ENCODE measurements around the gene YAP1.

Gene YAP1

DNA sequence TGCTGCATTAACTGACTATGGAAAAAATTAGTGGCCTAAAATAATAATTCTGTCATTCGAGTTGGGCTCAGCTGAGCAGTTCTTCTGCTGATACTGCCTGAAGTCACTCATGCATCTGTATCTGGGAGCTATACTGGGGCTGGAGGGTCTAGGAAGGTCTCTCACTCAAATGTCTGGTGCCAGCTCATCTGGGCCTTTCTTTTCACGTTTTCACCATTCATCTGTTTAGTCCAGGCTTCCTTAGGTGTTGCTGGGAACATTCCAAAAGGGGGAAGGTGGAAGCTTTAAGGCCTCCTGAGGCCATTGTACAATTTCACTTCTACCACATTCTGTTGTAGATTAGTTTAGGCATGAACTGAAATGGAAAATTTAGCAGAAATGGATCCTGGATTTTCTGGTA, 28.0 kb downstream of the YAP1 start:
- ATAC-seq (ENCODE audit: low read depth): no peak
- H3K4me3 Mint-ChIP-seq: no peak overlapping the region
- no peaks in the 10 kb centered on the region for H3K4me1 Mint-ChIP-seq
- H3K36me3 Mint-ChIP-seq: no peaks in the 10 kb centered on the region
- H3K27me3 Mint-ChIP-seq: peaks cover 4% of the 10 kb centered on the region
- H3K9me3 Mint-ChIP-seq: no peaks in the 10 kb centered on the region
- H3K27ac Mint-ChIP-seq: no peak overlapping the region
- DNase-seq (ENCODE audit: low spot score in 2 of 2): no peak

DNA sequence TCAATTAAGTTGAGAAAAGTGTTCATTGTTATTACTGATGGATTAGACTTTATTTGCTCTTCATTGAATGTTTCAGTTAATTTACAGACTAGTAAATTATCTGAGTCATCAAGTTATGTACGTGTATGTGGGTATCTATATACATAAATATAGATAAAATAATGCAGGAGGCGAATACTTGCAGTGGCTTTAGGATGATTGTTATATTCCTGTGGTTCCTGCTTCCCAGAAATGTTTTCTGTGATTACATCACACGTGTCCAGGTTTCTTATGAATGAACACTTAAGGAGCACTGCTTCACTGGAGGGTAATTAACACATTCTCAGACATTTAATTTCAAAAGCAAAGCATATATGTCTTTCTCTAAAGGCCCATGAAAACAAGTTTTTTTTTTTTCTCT, 28.4 kb downstream of the YAP1 start:
- Mint-ChIP-seq H3K36me3 (no peaks in the 10 kb centered on the region), H3K4me1 (no peaks in the 10 kb centered on the region), H3K27ac (no peak overlapping the region), H3K4me3 (no peak overlapping the region), H3K9me3 (no peaks in the 10 kb centered on the region), H3K27me3 (peaks cover 4% of the 10 kb centered on the region)
- DNase-seq (ENCODE audit: low spot score in 2 of 2) (no peak), ATAC-seq (ENCODE audit: low read depth) (no peak)

DNA sequence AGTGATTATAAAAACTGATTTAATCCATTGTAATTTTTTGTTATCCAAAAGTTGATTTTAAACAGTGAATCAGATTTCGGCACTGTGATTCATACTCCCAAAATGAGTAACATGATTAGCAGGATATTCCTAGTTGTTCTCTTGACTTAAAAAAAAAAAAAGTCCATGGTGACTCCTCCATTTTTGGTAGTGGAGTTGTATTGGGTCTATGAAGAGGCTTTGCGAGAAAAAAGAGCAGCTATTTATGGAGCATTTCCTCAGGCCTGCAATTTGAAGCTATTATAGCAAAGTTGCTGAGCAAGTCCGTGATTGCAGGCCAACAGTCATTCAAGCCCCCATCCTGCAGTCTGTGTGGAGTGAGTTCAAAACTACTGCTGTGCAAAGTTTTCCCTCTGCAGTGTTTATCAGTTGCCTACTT, 28.8 kb downstream of the YAP1 start:
- no peak for DNase-seq (ENCODE audit: low spot score in 2 of 2)
- Mint-ChIP-seq H3K36me3 (no peaks in the 10 kb centered on the region), H3K4me3 (no peak overlapping the region), H3K27me3 (peaks cover 4% of the 10 kb centered on the region), H3K4me1 (no peaks in the 10 kb centered on the region), H3K9me3 (no peaks in the 10 kb centered on the region), H3K27ac (no peak overlapping the region)
- ATAC-seq (ENCODE audit: low read depth): no peak

DNA sequence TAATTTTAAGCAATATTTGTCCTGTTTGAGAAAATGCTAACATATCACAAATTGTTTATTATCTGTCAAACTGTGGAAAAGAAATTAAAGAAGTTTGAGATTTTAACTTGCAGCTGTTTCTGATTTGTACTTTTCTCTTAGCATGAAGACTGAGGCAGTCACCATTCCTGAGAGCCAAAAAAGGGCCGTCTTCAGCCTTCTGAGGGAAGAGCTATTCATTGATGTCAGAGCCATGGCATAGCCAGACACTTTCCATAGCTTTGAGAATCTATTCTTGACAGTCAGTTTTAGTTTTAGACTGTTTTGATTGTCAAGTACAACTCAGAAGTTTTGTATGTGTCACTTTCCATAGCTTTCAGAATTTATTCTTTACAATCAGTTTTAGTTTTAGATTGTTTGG, 32.1 kb downstream of the YAP1 start:
- Mint-ChIP-seq H3K27ac (no peak overlapping the region), H3K27me3 (peaks cover 6% of the 10 kb centered on the region), H3K9me3 (no peaks in the 10 kb centered on the region), H3K4me3 (no peak overlapping the region), H3K36me3 (no peaks in the 10 kb centered on the region), H3K4me1 (no peaks in the 10 kb centered on the region)
- DNase-seq (ENCODE audit: low spot score in 2 of 2): no peak
- ATAC-seq (ENCODE audit: low read depth): no peak

DNA sequence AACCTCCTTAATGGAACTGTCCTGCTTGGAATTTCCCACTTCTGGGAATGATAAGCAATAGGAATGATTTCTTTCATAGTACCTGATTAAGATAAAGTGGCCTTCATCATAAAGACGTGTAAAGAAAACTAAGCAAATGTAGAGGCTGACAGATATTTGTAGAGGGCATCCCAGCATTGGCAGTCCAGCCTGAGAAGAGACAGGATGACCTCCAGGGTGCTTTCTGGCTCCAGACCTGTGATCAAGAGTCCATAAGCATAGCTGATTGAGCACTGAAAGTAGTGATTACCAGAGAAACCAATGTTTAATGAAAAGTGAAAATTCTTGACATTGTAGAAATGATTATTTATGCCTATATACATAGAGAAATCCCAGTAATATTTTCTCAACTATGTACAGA, 33.6 kb downstream of the YAP1 start:
- H3K4me1 Mint-ChIP-seq: no peaks in the 10 kb centered on the region
- no peaks in the 10 kb centered on the region for H3K36me3 Mint-ChIP-seq
- no peak overlapping the region for H3K4me3 Mint-ChIP-seq
- H3K27ac Mint-ChIP-seq: no peak overlapping the region
- DNase-seq (ENCODE audit: low spot score in 2 of 2): no peak
- ATAC-seq (ENCODE audit: low read depth): no peak
- H3K9me3 Mint-ChIP-seq: no peaks in the 10 kb centered on the region
- H3K27me3 Mint-ChIP-seq: peaks cover 4% of the 10 kb centered on the region

DNA sequence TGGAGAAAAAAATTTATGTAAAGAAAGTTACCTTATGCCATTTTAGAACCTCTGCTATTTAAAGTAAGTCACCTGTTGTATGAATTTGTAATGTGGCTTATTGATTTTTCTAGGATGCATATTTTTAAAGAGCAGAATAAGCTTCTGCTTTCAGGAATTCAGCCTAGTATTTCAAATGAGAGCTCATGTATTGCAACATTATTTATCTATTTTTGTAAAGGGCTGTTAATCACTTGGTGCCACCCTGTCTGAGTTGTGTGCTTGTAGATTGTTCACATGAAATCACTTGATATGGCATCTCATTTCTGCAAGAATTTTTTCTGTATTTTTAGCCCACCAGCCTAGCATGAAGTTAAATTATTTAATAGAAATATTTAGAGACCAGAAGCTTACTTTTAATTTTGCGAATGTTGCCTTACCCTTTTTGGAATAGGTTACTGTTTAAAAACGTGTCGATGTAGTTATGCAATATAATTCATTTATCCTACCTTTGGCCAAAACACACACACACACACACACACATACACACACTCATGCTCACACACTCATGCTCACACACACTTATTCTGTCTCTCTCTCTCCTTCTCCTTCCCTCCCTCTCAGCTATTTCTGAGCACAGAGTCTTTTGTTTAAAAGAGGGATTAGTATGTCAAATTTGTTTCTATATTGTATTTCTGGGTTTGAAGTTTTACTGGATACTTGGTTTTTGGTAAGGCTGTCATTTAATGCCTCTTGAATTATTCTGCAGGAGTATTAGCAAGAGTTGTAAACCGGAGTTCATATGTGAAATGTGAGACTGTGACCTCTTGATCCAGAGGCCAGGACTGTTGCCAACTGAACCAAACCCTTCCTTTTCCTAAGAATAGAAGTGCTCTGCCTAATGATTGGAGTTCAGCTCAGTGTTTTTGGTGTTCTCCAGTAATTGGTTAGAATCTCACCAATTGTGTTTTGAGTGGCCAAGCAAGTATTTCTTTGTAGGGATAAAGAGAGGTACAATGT, 34.4 kb downstream of the YAP1 start:
- H3K27ac Mint-ChIP-seq: no peak overlapping the region
- H3K4me3 Mint-ChIP-seq: no peak overlapping the region
- H3K9me3 Mint-ChIP-seq: no peaks in the 10 kb centered on the region
- ATAC-seq (ENCODE audit: low read depth): no peak
- H3K27me3 Mint-ChIP-seq: peaks cover 8% of the 10 kb centered on the region
- no peaks in the 10 kb centered on the region for H3K36me3 Mint-ChIP-seq
- no peak for DNase-seq (ENCODE audit: low spot score in 2 of 2)
- H3K4me1 Mint-ChIP-seq: no peaks in the 10 kb centered on the region

DNA sequence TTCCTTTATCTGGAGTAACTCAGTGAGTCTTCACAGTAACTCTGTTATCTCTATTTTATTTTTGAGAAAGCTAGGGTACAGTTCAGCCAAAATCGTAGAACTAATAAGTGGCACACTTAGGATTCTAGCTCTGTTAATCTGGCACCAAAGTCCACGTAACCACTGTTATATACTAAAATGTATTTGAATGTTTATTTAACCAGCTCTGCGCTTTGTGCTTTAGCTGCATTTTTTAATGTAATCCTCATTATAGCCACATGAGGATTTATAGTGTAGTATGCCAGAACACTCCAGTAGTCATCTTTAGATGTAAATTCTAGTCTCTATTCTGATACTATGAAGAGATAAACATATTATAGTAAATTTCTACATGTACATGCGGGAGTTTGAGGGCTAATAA, 36.8 kb downstream of the YAP1 start:
- no peak overlapping the region for H3K27ac Mint-ChIP-seq
- H3K4me3 Mint-ChIP-seq: no peak overlapping the region
- ATAC-seq (ENCODE audit: low read depth) (no peak), DNase-seq (ENCODE audit: low spot score in 2 of 2) (no peak)
- no peaks in the 10 kb centered on the region for H3K9me3 Mint-ChIP-seq
- no peaks in the 10 kb centered on the region for H3K36me3 Mint-ChIP-seq
- no peaks in the 10 kb centered on the region for H3K4me1 Mint-ChIP-seq
- peaks cover 8% of the 10 kb centered on the region for H3K27me3 Mint-ChIP-seq

DNA sequence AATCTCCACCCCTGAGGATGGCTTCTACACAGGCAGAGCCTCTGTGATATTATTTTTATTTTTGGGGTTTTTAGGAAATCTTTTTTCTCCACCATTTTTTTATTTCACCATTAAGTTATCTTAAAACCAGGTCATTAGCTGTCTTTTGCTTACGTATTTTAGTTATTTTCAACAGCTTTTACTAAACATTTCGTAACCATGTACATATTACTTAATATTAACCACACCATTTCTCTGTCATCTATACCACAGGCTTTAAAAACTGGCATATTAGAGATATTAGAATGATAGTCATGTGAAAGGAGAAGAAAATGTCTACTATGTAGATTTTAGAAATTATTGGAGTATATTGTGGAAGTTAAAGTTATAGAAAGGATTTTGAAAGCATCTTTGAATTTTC, 37.4 kb downstream of the YAP1 start:
- H3K27ac Mint-ChIP-seq: no peak overlapping the region
- no peaks in the 10 kb centered on the region for H3K4me1 Mint-ChIP-seq
- no peak overlapping the region for H3K4me3 Mint-ChIP-seq
- peaks cover 8% of the 10 kb centered on the region for H3K27me3 Mint-ChIP-seq
- no peaks in the 10 kb centered on the region for H3K9me3 Mint-ChIP-seq
- no peak for DNase-seq (ENCODE audit: low spot score in 2 of 2)
- H3K36me3 Mint-ChIP-seq: no peaks in the 10 kb centered on the region
- ATAC-seq (ENCODE audit: low read depth): no peak

DNA sequence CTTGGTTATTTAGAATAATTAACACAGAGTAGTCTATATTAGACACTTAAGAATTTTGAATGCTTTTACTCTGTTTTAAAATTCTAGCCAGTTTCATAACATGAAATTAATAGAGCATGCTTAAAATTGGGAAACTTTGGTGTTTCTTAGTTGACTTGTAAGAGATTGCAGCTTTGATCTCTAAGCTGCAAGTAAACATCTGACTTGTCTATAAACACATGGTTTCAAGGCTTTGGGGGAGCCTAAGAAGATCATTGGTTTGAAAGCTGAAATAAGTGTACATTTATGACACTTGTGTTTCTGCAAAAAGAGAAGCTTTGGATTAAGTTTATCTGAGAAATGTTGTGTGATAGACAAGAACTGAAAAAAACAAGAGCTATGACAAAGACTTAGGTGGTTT, 37.8 kb downstream of the YAP1 start:
- H3K4me3 Mint-ChIP-seq: no peak overlapping the region
- peaks cover 8% of the 10 kb centered on the region for H3K27me3 Mint-ChIP-seq
- no peak overlapping the region for H3K27ac Mint-ChIP-seq
- no peaks in the 10 kb centered on the region for H3K36me3 Mint-ChIP-seq
- no peaks in the 10 kb centered on the region for H3K4me1 Mint-ChIP-seq
- no peaks in the 10 kb centered on the region for H3K9me3 Mint-ChIP-seq
- ATAC-seq (ENCODE audit: low read depth): no peak
- DNase-seq (ENCODE audit: low spot score in 2 of 2): no peak

DNA sequence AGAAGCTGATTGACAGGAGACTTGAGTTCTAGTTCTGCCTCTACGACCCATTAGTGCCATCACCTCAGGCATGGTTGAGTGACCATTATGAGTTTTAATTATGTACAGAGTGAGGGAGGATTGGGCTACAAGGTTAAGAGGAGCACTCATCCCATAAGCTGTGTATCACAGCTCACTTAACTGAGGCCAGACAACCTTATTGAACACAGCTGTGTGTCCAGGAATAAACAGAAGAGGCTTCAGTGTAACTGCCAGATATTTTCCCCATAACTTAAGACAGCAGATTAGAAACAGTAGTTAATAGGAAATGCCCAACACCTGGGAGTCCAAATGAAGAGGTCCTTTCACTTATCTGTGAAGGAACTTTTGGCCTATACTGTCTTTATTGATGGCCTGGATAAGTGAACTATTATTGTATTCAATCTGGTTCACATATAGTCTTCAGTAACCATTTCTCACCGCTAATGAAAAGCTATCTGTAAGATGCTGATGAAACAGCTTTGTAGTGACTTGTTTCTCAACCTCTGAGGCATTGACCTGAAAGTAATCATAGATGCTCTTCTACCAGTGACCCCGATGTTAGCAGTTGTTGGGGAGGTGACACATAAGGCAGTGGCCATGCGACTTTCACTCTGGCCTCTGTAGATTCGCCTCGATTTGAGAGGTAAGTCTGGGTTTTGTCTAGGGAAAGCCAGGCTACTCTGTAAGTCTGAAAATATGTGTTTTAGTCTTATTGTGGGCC, 41.7 kb downstream of the YAP1 start:
- Mint-ChIP-seq H3K27ac (no peak overlapping the region), H3K4me3 (no peak overlapping the region), H3K36me3 (no peaks in the 10 kb centered on the region), H3K4me1 (no peaks in the 10 kb centered on the region), H3K9me3 (no peaks in the 10 kb centered on the region), H3K27me3 (peaks cover 4% of the 10 kb centered on the region)
- no peak for ATAC-seq (ENCODE audit: low read depth)
- DNase-seq (ENCODE audit: low spot score in 2 of 2): no peak

DNA sequence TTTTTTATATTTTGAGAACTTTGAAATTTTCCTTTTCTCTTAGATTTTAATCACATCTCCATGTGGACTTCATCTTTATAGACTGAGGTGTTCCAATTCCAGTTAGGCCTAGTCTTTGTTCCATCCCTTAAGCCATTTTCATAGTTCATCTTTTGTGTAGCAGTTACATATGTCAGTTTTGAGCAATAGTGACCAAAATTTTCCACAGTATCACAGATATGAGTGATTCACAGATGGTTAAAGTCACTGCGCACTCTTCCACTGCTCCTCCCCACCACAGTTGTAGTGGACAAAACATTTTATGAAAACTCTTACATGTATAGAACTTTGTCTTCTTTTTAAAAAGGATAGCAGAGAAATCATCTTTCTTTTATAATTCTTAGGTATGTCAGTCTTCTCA, 42.8 kb downstream of the YAP1 start:
- Mint-ChIP-seq H3K4me1 (no peaks in the 10 kb centered on the region), H3K36me3 (no peaks in the 10 kb centered on the region), H3K27ac (no peak overlapping the region), H3K9me3 (no peaks in the 10 kb centered on the region), H3K4me3 (no peak overlapping the region), H3K27me3 (peaks cover 4% of the 10 kb centered on the region)
- ATAC-seq (ENCODE audit: low read depth) (no peak), DNase-seq (ENCODE audit: low spot score in 2 of 2) (no peak)

DNA sequence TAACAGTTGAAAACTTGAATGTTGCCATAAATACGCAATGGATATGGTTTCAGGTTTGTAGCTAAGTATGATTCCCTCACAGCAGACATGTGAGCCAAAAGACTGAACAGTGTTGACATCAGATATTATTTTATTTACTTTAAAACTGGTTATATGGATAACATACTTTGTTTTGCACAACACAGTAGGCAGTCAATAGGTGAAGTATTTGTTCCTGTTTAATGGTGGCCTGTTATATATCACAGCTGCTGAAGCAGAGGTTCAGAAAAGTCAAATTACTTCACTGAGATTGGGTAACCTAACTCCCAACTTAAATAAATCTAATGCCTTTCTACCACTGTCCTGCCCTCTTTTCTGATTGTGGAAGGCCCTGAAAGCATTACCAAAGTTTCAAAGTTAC, 44.6 kb downstream of the YAP1 start:
- no peaks in the 10 kb centered on the region for H3K9me3 Mint-ChIP-seq
- H3K27ac Mint-ChIP-seq: no peak overlapping the region
- no peak for ATAC-seq (ENCODE audit: low read depth)
- no peak for DNase-seq (ENCODE audit: low spot score in 2 of 2)
- no peaks in the 10 kb centered on the region for H3K36me3 Mint-ChIP-seq
- no peaks in the 10 kb centered on the region for H3K4me1 Mint-ChIP-seq
- no peaks in the 10 kb centered on the region for H3K27me3 Mint-ChIP-seq
- no peak overlapping the region for H3K4me3 Mint-ChIP-seq

DNA sequence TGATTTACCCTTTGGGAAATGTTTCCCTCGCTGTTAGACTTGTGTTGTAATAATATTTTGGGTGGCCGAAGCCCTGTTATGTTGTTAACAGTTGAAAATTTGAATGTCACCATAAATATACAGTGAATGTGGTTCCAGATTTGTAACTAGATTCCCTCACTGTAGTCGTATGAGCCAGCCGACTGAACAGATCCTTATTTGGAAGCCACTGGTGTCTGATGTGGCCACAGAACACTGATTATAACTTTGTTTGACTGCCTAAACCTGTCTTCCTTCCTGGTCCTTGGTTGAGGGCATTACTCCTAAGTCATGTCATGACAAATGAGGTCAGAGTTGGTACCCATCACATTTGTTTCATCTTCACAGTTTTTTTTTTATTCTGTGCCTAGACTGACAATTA, 45.4 kb downstream of the YAP1 start:
- DNase-seq (ENCODE audit: low spot score in 2 of 2): no peak
- ATAC-seq (ENCODE audit: low read depth): no peak
- Mint-ChIP-seq H3K36me3 (no peaks in the 10 kb centered on the region), H3K27me3 (no peaks in the 10 kb centered on the region), H3K9me3 (no peaks in the 10 kb centered on the region), H3K27ac (no peak overlapping the region), H3K4me1 (no peaks in the 10 kb centered on the region), H3K4me3 (no peak overlapping the region)

DNA sequence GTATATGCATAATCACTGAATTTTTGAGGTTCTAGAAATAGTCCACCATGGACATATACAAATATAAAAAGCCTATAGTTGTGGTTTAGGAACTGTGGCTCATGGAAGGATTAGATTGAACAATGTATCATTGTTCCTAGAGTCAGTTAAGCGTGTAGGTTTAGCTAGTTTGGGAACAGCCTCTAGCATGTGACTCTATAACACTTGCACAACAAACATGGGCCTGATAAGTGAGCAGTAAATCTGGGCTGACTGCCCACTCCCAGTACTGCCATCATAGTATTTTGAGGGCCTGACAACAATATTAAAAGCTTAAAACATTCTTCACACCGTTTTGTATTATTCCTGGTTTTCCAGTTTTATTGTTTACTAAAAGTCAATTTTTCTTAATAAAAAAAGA, 47.0 kb downstream of the YAP1 start:
- Mint-ChIP-seq H3K36me3 (no peaks in the 10 kb centered on the region), H3K27ac (no peak overlapping the region), H3K9me3 (no peaks in the 10 kb centered on the region), H3K27me3 (no peaks in the 10 kb centered on the region), H3K4me3 (no peak overlapping the region), H3K4me1 (no peaks in the 10 kb centered on the region)
- ATAC-seq (ENCODE audit: low read depth): no peak
- no peak for DNase-seq (ENCODE audit: low spot score in 2 of 2)

Measured in memory B cell (primary cell).